Astrocyte of the spinal cord (primary cell): ENCODE measurements around the gene NDST4.

Source experiments
- DNase-seq: peaks from one replicate; pipeline ENCODE4 v3.0.0; 2011; ENCODE audit warnings: low read depth, low spot score
- H3K4me3 ChIP-seq: 2 replicates; pipeline ENCODE4 v1.5.1; 2011; ENCODE audit warnings: low read depth, mild to moderate bottlenecking, low read length, moderate library complexity
- CTCF ChIP-seq: IDR thresholded peaks from 2 replicates; pipeline ENCODE4 v1.5.1; 2012; ENCODE audit warnings: low read depth, mild to moderate bottlenecking, low read length, inconsistent platforms
- in situ Hi-C: cut with HindIII; loops from 2 replicates; pipeline ENCODE4 v1.10.0; 2017; ENCODE audit warnings: low sequenced_read_pairs

NDST4 gene

GRCh38 chr4:114905017-114905416 lies 208.4 kb downstream of the NDST4 start:
- no peak for DNase-seq
- no peak overlapping the region for H3K4me3 ChIP-seq
- in situ Hi-C loops: no loop called here
- TF ChIP-seq CTCF: no peak

- H3K4me3 ChIP-seq: no peak overlapping the region
- in situ Hi-C loops: no loop called here
- no peak for DNase-seq
- no peak for TF ChIP-seq CTCF
Measured at GRCh38 chr4:114900934-114901333, 212.5 kb downstream of the NDST4 start.

- in situ Hi-C loops: no loop called here
- DNase-seq: peak; percentile 22
- no peak overlapping the region for H3K4me3 ChIP-seq
- no peak for TF ChIP-seq CTCF
Measured at GRCh38 chr4:114890773-114891172, 222.6 kb downstream of the NDST4 start.

- no peak for DNase-seq
- no peak overlapping the region for H3K4me3 ChIP-seq
- no peak for TF ChIP-seq CTCF
- in situ Hi-C loops: no loop called here
Measured at GRCh38 chr4:114886761-114887160, 226.7 kb downstream of the NDST4 start.

GRCh38 chr4:114883641-114884040 lies 229.8 kb downstream of the NDST4 start:
- no peak for DNase-seq
- H3K4me3 ChIP-seq: no peak overlapping the region
- in situ Hi-C loops: no loop called here
- TF ChIP-seq CTCF: no peak

GRCh38 chr4:114879916-114880669 lies 233.3 kb downstream of the NDST4 start:
- no peak overlapping the region for H3K4me3 ChIP-seq
- in situ Hi-C loops: no loop called here
- no peak for TF ChIP-seq CTCF
- DNase-seq: no peak
